Measurements from ENCODE around the gene COPA.

Gene COPA

DNA sequence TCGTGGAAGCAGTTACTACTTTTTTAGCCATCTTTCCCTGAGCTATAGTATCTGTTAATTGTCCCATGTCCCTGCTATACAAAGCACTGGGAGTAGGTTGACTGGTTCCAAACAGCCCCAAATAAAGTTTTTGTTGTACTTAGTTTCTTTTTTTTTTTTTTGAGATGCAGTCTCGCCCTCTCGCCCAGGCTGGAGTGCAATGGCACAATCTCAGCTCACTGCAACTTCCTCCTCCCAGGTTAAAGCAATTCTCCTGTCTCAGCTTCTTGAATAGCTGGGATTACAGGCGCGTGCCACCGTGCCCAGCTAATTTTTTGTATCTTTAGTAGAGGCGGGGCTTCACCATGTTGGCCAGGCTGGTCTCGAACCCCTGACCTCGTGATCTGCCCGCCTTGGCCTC is 3.4 kb upstream of the COPA start:
- CTCF ChIA-PET, result interaction anchor here (1.0 to 26.0 kb wide), 6 partner anchors 8 to 268 kb away, joined by 3 to 437 read pairs (median 5); no protein-coding TSS in a partner anchor
- H3K36me3 ChIP-seq (ENCODE audit: control insufficient read depth in 4 of 4, insufficient read depth in 4 of 4, low read length in 3 of 4), result peaks cover 15 to 54% (median 40%) of the 10 kb centered on the region in 4 experiments

DNA sequence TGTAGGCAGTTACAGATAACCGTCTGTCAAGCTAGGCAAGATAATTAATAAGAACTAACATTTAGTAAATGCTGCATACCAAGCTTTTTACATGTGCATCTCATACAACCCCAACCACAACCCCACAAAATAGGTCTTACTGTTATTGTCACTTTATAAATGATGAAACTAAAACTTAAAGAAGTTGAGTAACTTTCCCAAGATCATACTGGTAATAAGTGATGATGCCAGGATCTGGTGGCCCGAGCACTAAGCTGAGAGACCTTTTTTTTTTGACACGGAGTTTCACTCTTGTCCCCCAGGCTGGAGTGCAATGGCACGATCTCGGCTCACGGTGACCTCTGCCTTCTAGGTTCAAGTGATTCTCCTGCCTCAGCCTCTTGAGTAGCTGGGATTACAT is 1.9 kb upstream of the COPA start:
- no peak for DNase-seq
- Histone ChIP-seq H3K4me1 (ENCODE audit: control extremely low read depth in 1 of 4, control insufficient read depth in 4 of 4, insufficient read depth in 4 of 4, low read length in 3 of 4) (peaks cover 23 to 41% (median 32%) of the 10 kb centered on the region in 4 experiments), H3K4me3 (ENCODE audit: control insufficient read depth in 1 of 7, extremely low read depth in 1 of 7, insufficient read depth in 4 of 7, low read depth in 2 of 7, low read length in 6 of 7) (no peak overlapping the region), H3K27ac (ENCODE audit: insufficient read depth in 1 of 2, low read depth in 1 of 2, low read length in 2 of 2, poor library complexity in 1 of 2, severe bottlenecking in 2 of 2) (no peak overlapping the region), H3K36me3 (ENCODE audit: control insufficient read depth in 4 of 4, insufficient read depth in 4 of 4, low read length in 3 of 4) (peaks cover 22 to 46% (median 27%) of the 10 kb centered on the region in 4 experiments), H3K27me3 (replicated peaks in 2 of 5; ENCODE audit: control insufficient read depth in 4 of 5, insufficient read depth in 5 of 5, low read length in 4 of 5) (no peaks in the 10 kb centered on the region), H3K9me3 (ENCODE audit: control extremely low read depth in 1 of 5, control insufficient read depth in 4 of 5, insufficient read depth in 2 of 5, low read depth in 1 of 5, low read length in 4 of 5) (no peaks in the 10 kb centered on the region)
- CTCF ChIA-PET, result interaction anchor here (0.5 to 26.0 kb wide), 6 partner anchors 9 to 53 kb away, joined by 3 to 437 read pairs (median 7); no protein-coding TSS in a partner anchor
- POLR2A ChIA-PET, result no interaction called here
- 98% methylated on average over 5 of the region's 6 CpGs for WGBS (ENCODE audit: insufficient coverage)

More for the DNA sequence above, 3.4 kb upstream of the COPA start:
- no peak for DNase-seq
- POLR2A ChIA-PET, result no interaction called here
- WGBS (ENCODE audit: insufficient coverage), result 90% methylated on average over 2 of the region's 10 CpGs
- peaks cover 19 to 39% (median 28%) of the 10 kb centered on the region in 4 experiments for H3K4me1 ChIP-seq (ENCODE audit: control extremely low read depth in 1 of 4, control insufficient read depth in 4 of 4, insufficient read depth in 4 of 4, low read length in 3 of 4)
- no peaks in the 10 kb centered on the region for H3K9me3 ChIP-seq (ENCODE audit: control extremely low read depth in 1 of 5, control insufficient read depth in 4 of 5, insufficient read depth in 2 of 5, low read depth in 1 of 5, low read length in 4 of 5)
- no peaks in the 10 kb centered on the region for H3K27me3 ChIP-seq (replicated peaks in 2 of 5; ENCODE audit: control insufficient read depth in 4 of 5, insufficient read depth in 5 of 5, low read length in 4 of 5)
- peak overlapping the region in 1 of 2 experiments; percentile 41 for H3K27ac ChIP-seq (ENCODE audit: insufficient read depth in 1 of 2, low read depth in 1 of 2, low read length in 2 of 2, poor library complexity in 1 of 2, severe bottlenecking in 2 of 2)
- H3K4me3 ChIP-seq (ENCODE audit: control insufficient read depth in 1 of 7, extremely low read depth in 1 of 7, insufficient read depth in 4 of 7, low read depth in 2 of 7, low read length in 6 of 7), result no peak overlapping the region

DNA sequence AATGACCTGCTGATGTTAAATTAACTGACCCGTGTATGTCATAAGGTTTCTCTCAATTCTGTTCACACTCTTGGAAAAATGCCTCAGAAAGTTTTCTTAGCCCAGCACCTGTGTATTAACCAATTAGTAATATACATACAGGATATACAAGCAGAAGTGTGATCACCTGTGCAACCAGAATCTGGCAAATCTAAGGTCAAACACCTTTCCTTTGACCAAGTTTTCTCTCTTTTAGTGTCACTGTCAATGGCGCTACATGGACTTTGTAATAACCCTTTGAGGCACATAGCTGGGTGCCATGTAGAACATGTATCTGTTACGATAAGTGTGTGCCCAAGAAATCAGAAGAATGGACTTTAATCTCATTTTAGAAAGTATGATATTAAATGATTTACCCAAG is 1.2 kb upstream of the COPA start:
- Histone ChIP-seq H3K4me1 (ENCODE audit: control extremely low read depth in 1 of 4, control insufficient read depth in 4 of 4, insufficient read depth in 4 of 4, low read length in 3 of 4) (peaks cover 23 to 41% (median 32%) of the 10 kb centered on the region in 4 experiments), H3K27ac (ENCODE audit: insufficient read depth in 1 of 2, low read depth in 1 of 2, low read length in 2 of 2, poor library complexity in 1 of 2, severe bottlenecking in 2 of 2) (peak overlapping the region; percentile 98 to 99), H3K9me3 (ENCODE audit: control extremely low read depth in 1 of 5, control insufficient read depth in 4 of 5, insufficient read depth in 2 of 5, low read depth in 1 of 5, low read length in 4 of 5) (no peaks in the 10 kb centered on the region), H3K36me3 (ENCODE audit: control insufficient read depth in 4 of 4, insufficient read depth in 4 of 4, low read length in 3 of 4) (peaks cover 15 to 44% (median 24%) of the 10 kb centered on the region in 4 experiments), H3K4me3 (ENCODE audit: control insufficient read depth in 1 of 7, extremely low read depth in 1 of 7, insufficient read depth in 4 of 7, low read depth in 2 of 7, low read length in 6 of 7) (peak overlapping the region in 6 of 7 experiments; percentile 98 to 100 (median 98)), H3K27me3 (replicated peaks in 2 of 5; ENCODE audit: control insufficient read depth in 4 of 5, insufficient read depth in 5 of 5, low read length in 4 of 5) (no peaks in the 10 kb centered on the region)
- CTCF ChIA-PET, result interaction anchor here (0.8 to 26.0 kb wide), 5 partner anchors 10 to 120 kb away, joined by 3 to 437 read pairs (median 7); no protein-coding TSS in a partner anchor
- no peak for DNase-seq
- POLR2A ChIA-PET, result no interaction called here
- WGBS (ENCODE audit: insufficient coverage), result 100% methylated on average over 1 of the region's 3 CpGs

DNA sequence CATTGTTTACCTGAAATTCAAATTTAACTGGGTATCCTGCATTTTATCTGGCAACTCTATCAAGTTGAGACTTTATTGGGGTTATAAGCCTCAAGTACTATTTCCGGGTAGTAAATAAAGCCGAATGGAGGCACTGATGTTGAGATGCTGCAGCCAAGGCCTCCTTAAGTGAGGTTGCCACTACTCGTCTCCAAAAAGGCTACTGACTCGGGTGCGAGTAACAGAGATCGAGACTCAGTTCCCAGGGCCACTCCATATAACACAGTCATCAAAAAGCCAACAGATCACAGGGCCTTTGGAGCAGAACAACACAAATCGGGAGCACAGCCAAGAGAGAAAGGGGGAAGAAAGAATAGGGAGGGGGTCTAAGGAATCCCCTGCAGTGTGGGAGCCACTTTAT is 524 bp downstream of the COPA start:
- H3K27ac ChIP-seq (ENCODE audit: insufficient read depth in 1 of 2, low read depth in 1 of 2, low read length in 2 of 2, poor library complexity in 1 of 2, severe bottlenecking in 2 of 2), result peak overlapping the region; percentile 98 to 99
- H3K36me3 ChIP-seq (ENCODE audit: control insufficient read depth in 4 of 4, insufficient read depth in 4 of 4, low read length in 3 of 4), result peaks cover 13 to 44% (median 24%) of the 10 kb centered on the region in 4 experiments
- no peaks in the 10 kb centered on the region for H3K9me3 ChIP-seq (ENCODE audit: control extremely low read depth in 1 of 5, control insufficient read depth in 4 of 5, insufficient read depth in 2 of 5, low read depth in 1 of 5, low read length in 4 of 5)
- POLR2A ChIA-PET, result interaction anchor here (0.5 to 1.0 kb wide), 3 partner anchors 13 to 198 kb away, joined by 3 to 5 read pairs (median 3); no protein-coding TSS in a partner anchor
- H3K4me1 ChIP-seq (ENCODE audit: control extremely low read depth in 1 of 4, control insufficient read depth in 4 of 4, insufficient read depth in 4 of 4, low read length in 3 of 4), result peaks cover 23 to 41% (median 32%) of the 10 kb centered on the region in 4 experiments
- 0% methylated on average over 3 of the region's 7 CpGs for WGBS (ENCODE audit: insufficient coverage)
- CTCF ChIA-PET, result interaction anchor here (0.8 to 1.0 kb wide), 4 partner anchors 11 to 52 kb away, joined by 3 to 7 read pairs (median 3); no protein-coding TSS in a partner anchor
- no peak for DNase-seq
- H3K27me3 ChIP-seq (replicated peaks in 2 of 5; ENCODE audit: control insufficient read depth in 4 of 5, insufficient read depth in 5 of 5, low read length in 4 of 5), result no peaks in the 10 kb centered on the region
- H3K4me3 ChIP-seq (ENCODE audit: control insufficient read depth in 1 of 7, extremely low read depth in 1 of 7, insufficient read depth in 4 of 7, low read depth in 2 of 7, low read length in 6 of 7), result peak overlapping the region; percentile 91 to 100 (median 98)

DNA sequence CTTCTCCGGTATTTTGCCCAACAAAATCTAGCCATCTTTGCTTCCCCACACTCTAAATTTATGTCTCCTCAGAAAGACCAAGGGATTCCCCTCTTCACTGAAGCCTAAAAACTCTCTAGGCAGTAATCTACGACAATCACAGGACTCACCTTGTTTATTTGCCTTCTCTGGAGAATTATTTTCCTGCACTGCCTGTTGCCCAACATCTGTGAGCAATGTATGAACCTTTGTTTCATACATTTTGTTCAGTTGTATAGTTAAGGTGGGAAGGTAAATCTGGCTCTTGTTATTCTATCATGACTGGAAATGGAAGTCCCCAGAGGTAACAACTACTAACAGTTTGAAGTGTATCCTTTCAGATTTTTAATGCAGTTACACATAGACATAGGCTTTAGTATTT is 2.2 kb downstream of the COPA start:
- no peaks in the 10 kb centered on the region for H3K9me3 ChIP-seq (ENCODE audit: control extremely low read depth in 1 of 5, control insufficient read depth in 4 of 5, insufficient read depth in 2 of 5, low read depth in 1 of 5, low read length in 4 of 5)
- DNase-seq, result no peak
- H3K27ac ChIP-seq (ENCODE audit: insufficient read depth in 1 of 2, low read depth in 1 of 2, low read length in 2 of 2, poor library complexity in 1 of 2, severe bottlenecking in 2 of 2), result no peak overlapping the region
- WGBS (ENCODE audit: insufficient coverage), result 92% methylated on average over 1 of the region's 2 CpGs
- H3K4me3 ChIP-seq (ENCODE audit: control insufficient read depth in 1 of 7, extremely low read depth in 1 of 7, insufficient read depth in 4 of 7, low read depth in 2 of 7, low read length in 6 of 7), result no peak overlapping the region
- ChIA-PET POLR2A (no interaction called here), CTCF (no interaction called here)
- H3K4me1 ChIP-seq (ENCODE audit: control extremely low read depth in 1 of 4, control insufficient read depth in 4 of 4, insufficient read depth in 4 of 4, low read length in 3 of 4), result peaks cover 15 to 28% (median 22%) of the 10 kb centered on the region in 4 experiments
- H3K36me3 ChIP-seq (ENCODE audit: control insufficient read depth in 4 of 4, insufficient read depth in 4 of 4, low read length in 3 of 4), result peaks cover 11 to 44% (median 30%) of the 10 kb centered on the region in 4 experiments
- no peaks in the 10 kb centered on the region for H3K27me3 ChIP-seq (replicated peaks in 2 of 5; ENCODE audit: control insufficient read depth in 4 of 5, insufficient read depth in 5 of 5, low read length in 4 of 5)

DNA sequence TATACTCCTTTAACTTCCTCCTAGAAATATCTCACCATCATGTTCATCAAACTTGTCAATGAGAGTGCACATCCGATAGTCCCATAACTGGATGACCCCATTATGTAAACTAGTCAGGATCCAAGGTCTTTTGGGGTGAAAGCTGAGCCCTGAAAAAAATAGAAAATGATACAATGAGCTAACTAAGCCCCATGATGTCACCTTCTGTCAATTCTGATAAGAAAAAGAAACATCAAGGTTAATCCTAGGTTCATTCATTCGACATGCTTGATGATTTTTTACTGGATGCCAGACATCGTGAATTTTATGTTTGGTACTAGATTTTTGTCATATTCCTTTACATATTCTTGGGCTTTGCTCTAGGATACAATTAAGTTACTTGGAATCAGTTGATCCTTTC is 2.9 kb downstream of the COPA start:
- Histone ChIP-seq H3K36me3 (ENCODE audit: control insufficient read depth in 4 of 4, insufficient read depth in 4 of 4, low read length in 3 of 4) (peaks cover 11 to 42% (median 32%) of the 10 kb centered on the region in 4 experiments), H3K27me3 (replicated peaks in 2 of 5; ENCODE audit: control insufficient read depth in 4 of 5, insufficient read depth in 5 of 5, low read length in 4 of 5) (no peaks in the 10 kb centered on the region), H3K4me1 (ENCODE audit: control extremely low read depth in 1 of 4, control insufficient read depth in 4 of 4, insufficient read depth in 4 of 4, low read length in 3 of 4) (peaks cover 15 to 28% (median 20%) of the 10 kb centered on the region in 4 experiments), H3K4me3 (ENCODE audit: control insufficient read depth in 1 of 7, extremely low read depth in 1 of 7, insufficient read depth in 4 of 7, low read depth in 2 of 7, low read length in 6 of 7) (no peak overlapping the region), H3K27ac (ENCODE audit: insufficient read depth in 1 of 2, low read depth in 1 of 2, low read length in 2 of 2, poor library complexity in 1 of 2, severe bottlenecking in 2 of 2) (no peak overlapping the region), H3K9me3 (ENCODE audit: control extremely low read depth in 1 of 5, control insufficient read depth in 4 of 5, insufficient read depth in 2 of 5, low read depth in 1 of 5, low read length in 4 of 5) (no peaks in the 10 kb centered on the region)
- no peak for DNase-seq
- WGBS (ENCODE audit: insufficient coverage), result 100% methylated on average over 1 of the region's 3 CpGs
- ChIA-PET POLR2A (interaction anchor here (0.6 kb wide), 1 partner anchor 1647 kb away, joined by 3 read pairs; no protein-coding TSS in a partner anchor), CTCF (interaction anchor here (0.6 to 1.9 kb wide), 7 partner anchors 12 to 647 kb away, joined by 3 to 11 read pairs (median 3); no protein-coding TSS in a partner anchor)

DNA sequence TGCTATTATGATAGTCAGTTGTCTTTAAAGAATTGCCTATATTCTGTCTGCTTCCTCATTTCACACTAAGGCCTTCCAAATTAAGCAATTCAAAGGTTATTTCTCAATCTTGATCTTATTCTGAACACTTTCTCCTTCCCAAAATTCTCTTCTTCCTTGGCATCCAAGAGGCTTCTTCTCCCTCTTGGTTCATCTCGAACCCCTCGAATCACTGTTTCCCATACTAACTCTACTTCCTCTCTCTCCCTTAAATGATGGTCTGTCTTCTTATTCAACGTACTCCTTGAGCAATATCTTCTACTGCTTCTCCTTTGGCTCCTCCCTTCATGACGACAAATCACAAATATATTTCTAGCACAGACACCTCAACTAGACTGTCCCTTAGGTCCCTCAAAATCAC is 4.5 kb downstream of the COPA start:
- no peaks in the 10 kb centered on the region for H3K9me3 ChIP-seq (ENCODE audit: control extremely low read depth in 1 of 5, control insufficient read depth in 4 of 5, insufficient read depth in 2 of 5, low read depth in 1 of 5, low read length in 4 of 5)
- no peak overlapping the region for H3K4me3 ChIP-seq (ENCODE audit: control insufficient read depth in 1 of 7, extremely low read depth in 1 of 7, insufficient read depth in 4 of 7, low read depth in 2 of 7, low read length in 6 of 7)
- ChIA-PET CTCF (interaction anchor here (1.4 to 1.9 kb wide), 3 partner anchors 17 to 46 kb away, joined by 4 to 11 read pairs (median 5); no protein-coding TSS in a partner anchor), POLR2A (no interaction called here)
- H3K27me3 ChIP-seq (replicated peaks in 2 of 5; ENCODE audit: control insufficient read depth in 4 of 5, insufficient read depth in 5 of 5, low read length in 4 of 5), result no peaks in the 10 kb centered on the region
- no peak overlapping the region for H3K27ac ChIP-seq (ENCODE audit: insufficient read depth in 1 of 2, low read depth in 1 of 2, low read length in 2 of 2, poor library complexity in 1 of 2, severe bottlenecking in 2 of 2)
- DNase-seq, result no peak
- peaks cover 20 to 51% (median 39%) of the 10 kb centered on the region in 4 experiments for H3K36me3 ChIP-seq (ENCODE audit: control insufficient read depth in 4 of 4, insufficient read depth in 4 of 4, low read length in 3 of 4)
- peaks cover 8 to 17% (median 9%) of the 10 kb centered on the region in 4 experiments for H3K4me1 ChIP-seq (ENCODE audit: control extremely low read depth in 1 of 4, control insufficient read depth in 4 of 4, insufficient read depth in 4 of 4, low read length in 3 of 4)
- 85% methylated on average over 4 of the region's 4 CpGs for WGBS (ENCODE audit: insufficient coverage)

All from common myeloid progenitor, CD34-positive (primary cell).